Measurements from ENCODE around the gene TFAP2B. TPM values are rescaled to one million over a fixed set of nuclear protein-coding genes. Genes with fewer than 3 reads are reported as not detected.

TFAP2B gene
- total RNA-seq, 5 donors from 2014 or later (not counting 1 experiment from before 2014, with no cell fraction given): not detected

- CTCF ChIA-PET: no interaction called here
Observed at GRCh38 chr6:50868466-50868865, 49.8 kb downstream of the TFAP2B start.

GRCh38 chr6:50873167-50873566 is 54.5 kb downstream of the TFAP2B start:
- ChIA-PET CTCF (no interaction called here), POLR2A (no interaction called here)
- Mint-ChIP-seq H3K4me1 (no peaks in the 10 kb centered on the region), H3K27me3 (no peaks in the 10 kb centered on the region), H3K27ac (no peak overlapping the region), H3K36me3 (no peaks in the 10 kb centered on the region), H3K9me3 (peaks cover 2 to 5% (median 4%) of the 10 kb centered on the region in 3 donors), H3K4me3 (no peak overlapping the region)
- DNase-seq: no peak
- H3K27ac ChIP-seq (ENCODE audit: low read length): no peak overlapping the region
- ATAC-seq (replicated peaks in 1 of 4): no peak
- no peaks in the 10 kb centered on the region for H3K4me1 ChIP-seq (ENCODE audit: control insufficient read depth in 1 of 2, extremely low read depth in 1 of 2, insufficient read depth in 2 of 2, low read length in 2 of 2)
- no peaks in the 10 kb centered on the region for H3K36me3 ChIP-seq (ENCODE audit: control insufficient read depth in 2 of 2, extremely low read depth in 1 of 2, insufficient read depth in 1 of 2, low read length in 1 of 2)
- H3K9me3 ChIP-seq: no peaks in the 10 kb centered on the region
- WGBS (ENCODE audit: insufficient coverage): no CpG with 5 or more reads among the region's 1 CpG
- H3K4me3 ChIP-seq (ENCODE audit: control insufficient read depth in 1 of 2, extremely low read depth in 1 of 2, low read length in 1 of 2): no peak overlapping the region
- no peaks in the 10 kb centered on the region for H3K27me3 ChIP-seq (replicated peaks in 1 of 2; ENCODE audit: control insufficient read depth in 2 of 2, extremely low read depth in 1 of 2, insufficient read depth in 2 of 2, low read length in 1 of 2)

More at GRCh38 chr6:50868466-50868865, 49.8 kb downstream of the TFAP2B start:
- Histone ChIP-seq H3K4me3 (ENCODE audit: control insufficient read depth in 1 of 2, extremely low read depth in 1 of 2, low read length in 1 of 2) (no peak overlapping the region), H3K4me1 (ENCODE audit: control insufficient read depth in 1 of 2, extremely low read depth in 1 of 2, insufficient read depth in 2 of 2, low read length in 2 of 2) (no peaks in the 10 kb centered on the region), H3K27me3 (replicated peaks in 1 of 2; ENCODE audit: control insufficient read depth in 2 of 2, extremely low read depth in 1 of 2, insufficient read depth in 2 of 2, low read length in 1 of 2) (no peaks in the 10 kb centered on the region), H3K36me3 (ENCODE audit: control insufficient read depth in 2 of 2, extremely low read depth in 1 of 2, insufficient read depth in 1 of 2, low read length in 1 of 2) (no peaks in the 10 kb centered on the region), H3K9me3 (no peaks in the 10 kb centered on the region), H3K27ac (ENCODE audit: low read length) (no peak overlapping the region)
- ATAC-seq (replicated peaks in 1 of 4) (no peak), DNase-seq (no peak)
- Mint-ChIP-seq H3K36me3 (no peaks in the 10 kb centered on the region), H3K4me1 (no peaks in the 10 kb centered on the region), H3K27ac (no peak overlapping the region), H3K9me3 (peaks cover 0 to 3% (median 2%) of the 10 kb centered on the region in 3 donors), H3K27me3 (no peaks in the 10 kb centered on the region), H3K4me3 (no peak overlapping the region)
- POLR2A ChIA-PET: interaction anchor here in 1 of 2 donors (0.7 kb wide), 1 partner anchor 20 kb away, joined by 11 read pairs; no protein-coding TSS in a partner anchor
- WGBS (ENCODE audit: insufficient coverage): no CpG with 5 or more reads among the region's 1 CpG

GRCh38 chr6:50884364-50884763 is 65.7 kb downstream of the TFAP2B start:
- POLR2A ChIA-PET: no interaction called here
- Mint-ChIP-seq H3K4me3 (no peak overlapping the region), H3K9me3 (peaks cover 3 to 8% (median 5%) of the 10 kb centered on the region in 3 donors), H3K27me3 (peaks cover 0 to 4% of the 10 kb centered on the region in 2 donors), H3K4me1 (no peaks in the 10 kb centered on the region), H3K27ac (no peak overlapping the region), H3K36me3 (no peaks in the 10 kb centered on the region)
- ATAC-seq (replicated peaks in 1 of 4): no peak
- H3K27ac ChIP-seq (ENCODE audit: low read length): no peak overlapping the region
- H3K4me3 ChIP-seq (ENCODE audit: control insufficient read depth in 1 of 2, extremely low read depth in 1 of 2, low read length in 1 of 2): no peak overlapping the region
- no peaks in the 10 kb centered on the region for H3K9me3 ChIP-seq
- CTCF ChIA-PET: no interaction called here
- no peaks in the 10 kb centered on the region for H3K4me1 ChIP-seq (ENCODE audit: control insufficient read depth in 1 of 2, extremely low read depth in 1 of 2, insufficient read depth in 2 of 2, low read length in 2 of 2)
- no peaks in the 10 kb centered on the region for H3K27me3 ChIP-seq (replicated peaks in 1 of 2; ENCODE audit: control insufficient read depth in 2 of 2, extremely low read depth in 1 of 2, insufficient read depth in 2 of 2, low read length in 1 of 2)
- H3K36me3 ChIP-seq (ENCODE audit: control insufficient read depth in 2 of 2, extremely low read depth in 1 of 2, insufficient read depth in 1 of 2, low read length in 1 of 2): no peaks in the 10 kb centered on the region
- DNase-seq: no peak
- WGBS (ENCODE audit: insufficient coverage): no CpG with 5 or more reads among the region's 3 CpGs

GRCh38 chr6:50887112-50887511 is 68.4 kb downstream of the TFAP2B start:
- H3K27ac ChIP-seq (ENCODE audit: low read length): no peak overlapping the region
- Mint-ChIP-seq H3K27ac (no peak overlapping the region), H3K4me1 (no peaks in the 10 kb centered on the region), H3K27me3 (peaks cover 0 to 4% of the 10 kb centered on the region in 2 donors), H3K36me3 (no peaks in the 10 kb centered on the region), H3K9me3 (peaks cover 3 to 4% (median 4%) of the 10 kb centered on the region in 3 donors), H3K4me3 (no peak overlapping the region)
- H3K4me3 ChIP-seq (ENCODE audit: control insufficient read depth in 1 of 2, extremely low read depth in 1 of 2, low read length in 1 of 2): no peak overlapping the region
- H3K27me3 ChIP-seq (replicated peaks in 1 of 2; ENCODE audit: control insufficient read depth in 2 of 2, extremely low read depth in 1 of 2, insufficient read depth in 2 of 2, low read length in 1 of 2): no peaks in the 10 kb centered on the region
- no peaks in the 10 kb centered on the region for H3K4me1 ChIP-seq (ENCODE audit: control insufficient read depth in 1 of 2, extremely low read depth in 1 of 2, insufficient read depth in 2 of 2, low read length in 2 of 2)
- no peaks in the 10 kb centered on the region for H3K9me3 ChIP-seq
- H3K36me3 ChIP-seq (ENCODE audit: control insufficient read depth in 2 of 2, extremely low read depth in 1 of 2, insufficient read depth in 1 of 2, low read length in 1 of 2): no peaks in the 10 kb centered on the region
- ATAC-seq (replicated peaks in 1 of 4) (no peak), DNase-seq (no peak)
- ChIA-PET POLR2A (no interaction called here), CTCF (no interaction called here)
- WGBS (ENCODE audit: insufficient coverage): no CpG with 5 or more reads among the region's 1 CpG

- 100% methylated on average over 1 of the region's 3 CpGs for WGBS (ENCODE audit: insufficient coverage)
- Histone ChIP-seq H3K4me1 (ENCODE audit: control insufficient read depth in 1 of 2, extremely low read depth in 1 of 2, insufficient read depth in 2 of 2, low read length in 2 of 2) (no peaks in the 10 kb centered on the region), H3K4me3 (ENCODE audit: control insufficient read depth in 1 of 2, extremely low read depth in 1 of 2, low read length in 1 of 2) (no peak overlapping the region), H3K27ac (ENCODE audit: low read length) (no peak overlapping the region), H3K9me3 (no peaks in the 10 kb centered on the region), H3K36me3 (ENCODE audit: control insufficient read depth in 2 of 2, extremely low read depth in 1 of 2, insufficient read depth in 1 of 2, low read length in 1 of 2) (no peaks in the 10 kb centered on the region), H3K27me3 (replicated peaks in 1 of 2; ENCODE audit: control insufficient read depth in 2 of 2, extremely low read depth in 1 of 2, insufficient read depth in 2 of 2, low read length in 1 of 2) (no peaks in the 10 kb centered on the region)
- ATAC-seq (replicated peaks in 1 of 4): no peak
- peaks cover 0 to 4% of the 10 kb centered on the region in 2 donors for H3K27me3 Mint-ChIP-seq
- DNase-seq: no peak
- no peaks in the 10 kb centered on the region for H3K36me3 Mint-ChIP-seq
- no peaks in the 10 kb centered on the region for H3K4me1 Mint-ChIP-seq
- no peak overlapping the region for H3K27ac Mint-ChIP-seq
- no peak overlapping the region for H3K4me3 Mint-ChIP-seq
- ChIA-PET CTCF (interaction anchor here in 1 of 2 donors (0.5 kb wide), 1 partner anchor 8 kb away, joined by 3 read pairs; no protein-coding TSS in a partner anchor), POLR2A (no interaction called here)
- H3K9me3 Mint-ChIP-seq: peaks cover 0 to 10% (median 4%) of the 10 kb centered on the region in 3 donors
Observed at GRCh38 chr6:50889497-50889896, 70.8 kb downstream of the TFAP2B start.

GRCh38 chr6:50889935-50890334 is 71.3 kb downstream of the TFAP2B start:
- POLR2A ChIA-PET: no interaction called here
- no peaks in the 10 kb centered on the region for H3K9me3 ChIP-seq

GRCh38 chr6:50890579-50890978 is 71.9 kb downstream of the TFAP2B start:
- Mint-ChIP-seq H3K27me3 (peaks cover 0 to 4% of the 10 kb centered on the region in 2 donors), H3K9me3 (peaks cover 3 to 14% (median 7%) of the 10 kb centered on the region in 3 donors), H3K36me3 (no peaks in the 10 kb centered on the region), H3K4me1 (no peaks in the 10 kb centered on the region), H3K27ac (no peak overlapping the region), H3K4me3 (no peak overlapping the region)
- Histone ChIP-seq H3K9me3 (no peaks in the 10 kb centered on the region), H3K36me3 (ENCODE audit: control insufficient read depth in 2 of 2, extremely low read depth in 1 of 2, insufficient read depth in 1 of 2, low read length in 1 of 2) (no peaks in the 10 kb centered on the region), H3K27me3 (replicated peaks in 1 of 2; ENCODE audit: control insufficient read depth in 2 of 2, extremely low read depth in 1 of 2, insufficient read depth in 2 of 2, low read length in 1 of 2) (no peaks in the 10 kb centered on the region), H3K27ac (ENCODE audit: low read length) (no peak overlapping the region), H3K4me1 (ENCODE audit: control insufficient read depth in 1 of 2, extremely low read depth in 1 of 2, insufficient read depth in 2 of 2, low read length in 2 of 2) (no peaks in the 10 kb centered on the region), H3K4me3 (ENCODE audit: control insufficient read depth in 1 of 2, extremely low read depth in 1 of 2, low read length in 1 of 2) (no peak overlapping the region)
- ATAC-seq (replicated peaks in 1 of 4) (no peak), DNase-seq (no peak)
- ChIA-PET CTCF (no interaction called here), POLR2A (no interaction called here)

More at GRCh38 chr6:50889935-50890334, 71.3 kb downstream of the TFAP2B start:
- no CpG with 5 or more reads among the region's 2 CpGs for WGBS (ENCODE audit: insufficient coverage)
- Mint-ChIP-seq H3K27ac (no peak overlapping the region), H3K27me3 (peaks cover 0 to 4% of the 10 kb centered on the region in 2 donors), H3K4me3 (no peak overlapping the region), H3K36me3 (no peaks in the 10 kb centered on the region), H3K9me3 (peaks cover under 1 to 11% (median 4%) of the 10 kb centered on the region in 3 donors), H3K4me1 (no peaks in the 10 kb centered on the region)
- no peak for DNase-seq
- Histone ChIP-seq H3K27ac (ENCODE audit: low read length) (no peak overlapping the region), H3K36me3 (ENCODE audit: control insufficient read depth in 2 of 2, extremely low read depth in 1 of 2, insufficient read depth in 1 of 2, low read length in 1 of 2) (no peaks in the 10 kb centered on the region), H3K4me3 (ENCODE audit: control insufficient read depth in 1 of 2, extremely low read depth in 1 of 2, low read length in 1 of 2) (no peak overlapping the region), H3K27me3 (replicated peaks in 1 of 2; ENCODE audit: control insufficient read depth in 2 of 2, extremely low read depth in 1 of 2, insufficient read depth in 2 of 2, low read length in 1 of 2) (no peaks in the 10 kb centered on the region), H3K4me1 (ENCODE audit: control insufficient read depth in 1 of 2, extremely low read depth in 1 of 2, insufficient read depth in 2 of 2, low read length in 2 of 2) (no peaks in the 10 kb centered on the region)
- CTCF ChIA-PET: interaction anchor here in 1 of 2 donors (0.5 kb wide), 1 partner anchor 9 kb away, joined by 3 read pairs; no protein-coding TSS in a partner anchor
- ATAC-seq (replicated peaks in 1 of 4): no peak

Data from T-cell (primary cell).